ENCODE measurements around the gene STAT3.
"Not testable (repeated sequence)": the region's sequence is repeated elsewhere in the genome, so short reads cannot be mapped to it uniquely, and the experiment has no call there.

The STAT3 gene

DNA sequence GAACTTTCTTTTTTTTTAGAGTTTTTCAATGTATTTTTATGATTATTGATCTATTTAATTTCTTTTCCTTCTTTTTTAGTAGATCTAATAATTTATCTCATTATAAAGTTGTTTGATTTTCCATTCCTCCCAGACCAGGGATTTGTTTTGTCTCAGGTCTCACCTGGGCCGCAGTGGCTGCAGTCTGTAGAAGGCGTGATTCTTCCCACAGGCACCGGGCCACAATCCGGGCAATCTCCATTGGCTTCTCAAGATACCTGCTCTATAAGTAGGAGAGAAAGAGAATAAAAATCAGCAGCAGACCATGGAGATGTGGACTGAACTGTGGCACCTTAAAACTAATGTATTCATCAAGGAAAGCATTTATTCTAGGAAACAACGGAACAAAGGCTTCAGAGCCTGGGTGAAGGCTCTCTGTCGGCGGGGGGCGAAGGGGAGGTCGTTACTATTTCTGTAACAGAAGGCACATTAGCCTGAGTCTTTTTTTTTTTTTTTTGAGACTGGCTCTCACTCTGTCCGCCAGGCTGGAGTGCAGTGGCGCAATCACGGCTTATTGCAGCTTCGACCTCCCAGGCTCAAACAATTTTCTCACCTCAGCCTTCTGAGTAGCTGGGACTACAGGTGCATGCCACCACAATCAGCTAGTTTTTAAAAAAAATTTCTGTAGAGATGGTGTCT lies 42.7 kb downstream of the STAT3 start:
- DNase-seq, result no peak

DNA sequence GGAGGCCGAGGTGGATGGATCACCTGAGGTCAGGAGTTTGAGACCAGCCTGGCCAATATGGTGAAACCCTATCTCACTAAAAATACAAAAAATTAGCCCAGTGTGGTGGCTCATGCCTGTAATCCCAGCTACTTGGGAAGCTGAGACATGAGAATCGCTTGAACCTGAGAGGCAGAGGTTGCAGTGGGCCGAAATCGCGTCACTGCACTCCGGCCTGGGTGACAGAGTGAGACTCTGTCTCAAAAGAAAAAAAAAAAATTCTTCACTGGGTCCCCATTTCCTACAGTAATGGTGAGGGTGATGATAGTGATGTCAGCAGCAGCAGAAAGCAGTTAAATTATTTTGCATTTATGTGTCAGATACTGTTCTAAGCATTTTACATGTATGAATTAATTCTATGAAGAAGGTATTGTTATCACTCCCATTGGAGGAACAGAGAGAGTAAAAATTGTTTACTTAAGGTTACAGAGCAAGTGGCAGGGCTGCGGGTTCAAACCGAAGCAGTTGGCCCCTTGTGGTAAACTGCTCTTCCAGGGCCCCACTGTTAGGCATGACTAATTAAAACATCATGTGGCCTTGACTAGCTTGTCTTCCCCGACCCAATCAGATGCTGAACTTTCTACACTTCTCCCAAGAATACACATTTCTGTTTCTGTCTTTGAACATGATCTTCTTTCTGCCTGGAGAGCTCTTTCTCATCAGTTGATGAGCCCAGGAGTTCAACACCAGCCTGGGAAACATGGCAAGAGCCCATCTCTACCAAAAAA lies 45.8 kb downstream of the STAT3 start:
- no peak for DNase-seq

DNA sequence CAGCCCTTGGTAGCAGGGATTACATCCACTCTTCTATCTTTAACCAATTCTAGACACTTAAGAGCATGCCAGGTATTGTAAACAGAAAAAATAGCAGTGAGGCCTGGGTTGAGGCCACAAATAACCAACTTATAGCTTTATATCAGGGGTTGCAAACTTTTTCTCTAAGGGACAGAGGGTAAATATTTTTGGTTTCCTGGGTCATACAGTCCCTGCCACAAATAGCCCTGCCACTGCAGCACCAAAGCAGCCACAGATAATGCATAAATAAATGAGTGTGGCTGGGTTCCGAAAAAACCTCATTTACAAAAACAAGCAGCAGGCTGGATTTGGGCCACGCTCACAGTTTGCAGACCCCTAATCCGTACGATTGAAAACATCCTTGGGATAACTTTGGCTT lies 46.7 kb downstream of the STAT3 start:
- no peak for DNase-seq

DNA sequence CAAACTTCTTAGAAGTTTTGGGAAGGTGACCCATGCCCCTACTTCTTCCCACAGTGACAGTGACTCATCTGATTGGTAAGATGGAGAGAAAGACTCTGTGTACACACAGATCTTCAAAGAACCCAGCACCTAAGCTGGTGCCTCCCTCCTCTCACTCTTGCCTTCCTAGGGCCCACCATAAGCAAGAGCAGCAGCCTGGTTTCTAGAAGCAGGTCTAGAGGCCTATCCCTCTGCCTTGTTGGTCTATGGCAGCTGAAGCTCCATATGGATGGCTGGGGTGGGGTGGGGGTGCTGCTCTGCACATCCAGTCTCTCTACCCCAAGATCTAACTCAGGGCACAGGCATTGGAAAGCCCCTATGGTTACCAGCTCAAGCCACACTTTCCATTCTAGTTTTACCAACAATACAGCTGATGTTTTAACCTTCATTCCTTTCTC lies 47.5 kb downstream of the STAT3 start:
- peak; percentile 10 to 25 for DNase-seq

DNA sequence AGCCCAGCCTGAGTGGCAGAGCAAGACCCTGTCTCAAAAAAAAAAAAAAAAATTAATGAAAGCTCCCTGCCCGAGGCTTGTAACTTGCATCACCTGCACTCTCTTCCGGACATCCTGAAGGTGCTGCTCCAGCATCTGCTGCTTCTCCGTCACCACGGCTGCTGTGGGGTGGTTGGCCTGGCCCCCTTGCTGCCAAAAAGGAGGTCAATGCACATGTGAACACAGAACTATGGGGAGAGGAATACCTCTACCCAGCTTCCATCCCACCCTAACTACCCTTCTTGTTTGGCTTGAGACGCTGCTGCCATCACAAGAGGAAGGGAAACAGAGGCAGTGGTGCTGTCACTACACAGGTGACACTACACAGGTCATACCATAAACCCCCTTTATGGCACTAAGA lies 49.0 kb downstream of the STAT3 start:
- no peak for DNase-seq

DNA sequence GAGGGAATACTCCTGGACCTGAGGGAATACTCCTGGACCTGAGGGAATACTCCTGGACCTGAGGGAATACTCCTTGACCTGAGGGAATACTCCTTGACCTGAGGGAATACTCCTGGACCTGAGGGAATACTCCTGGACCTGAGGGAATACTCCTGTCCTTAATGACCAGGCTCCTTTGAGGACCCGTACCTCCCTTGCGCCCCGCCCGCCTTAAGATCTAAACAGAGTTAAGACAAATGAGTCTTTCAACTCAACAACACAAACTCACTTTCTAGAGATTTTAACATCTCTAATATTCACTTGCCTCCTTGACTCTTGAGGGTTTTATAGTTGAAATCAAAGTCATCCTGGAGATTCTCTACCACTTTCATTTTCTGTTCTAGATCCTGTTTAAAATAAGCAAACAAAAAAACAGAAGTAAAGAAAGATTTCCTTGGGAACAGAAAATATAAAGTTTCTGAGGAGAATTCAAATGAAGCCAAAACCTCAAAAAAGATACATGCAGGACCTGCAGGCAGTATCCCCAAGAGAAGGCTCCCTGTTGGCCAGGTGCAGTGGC lies 49.7 kb downstream of the STAT3 start:
- DNase-seq, result no peak

DNA sequence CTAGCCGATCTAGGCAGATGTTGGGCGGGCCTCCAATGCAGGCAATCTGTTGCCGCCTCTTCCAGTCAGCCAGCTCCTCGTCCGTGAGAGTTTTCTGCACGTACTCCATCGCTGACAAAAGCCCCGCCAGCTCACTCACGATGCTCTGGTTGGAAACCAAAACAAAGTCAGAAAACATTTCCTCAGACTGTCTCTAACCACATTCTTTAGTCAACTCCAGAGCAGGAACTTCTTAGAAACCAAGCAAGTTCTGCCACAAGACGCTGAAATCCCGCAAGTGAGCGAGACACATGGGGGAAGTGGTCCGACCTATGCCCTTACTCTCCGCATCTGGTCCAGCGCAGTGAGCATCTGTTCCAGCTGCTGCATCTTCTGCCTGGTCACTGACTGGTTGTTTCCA lies 50.8 kb downstream of the STAT3 start:
- peak; percentile 64 to 70 for DNase-seq

DNA sequence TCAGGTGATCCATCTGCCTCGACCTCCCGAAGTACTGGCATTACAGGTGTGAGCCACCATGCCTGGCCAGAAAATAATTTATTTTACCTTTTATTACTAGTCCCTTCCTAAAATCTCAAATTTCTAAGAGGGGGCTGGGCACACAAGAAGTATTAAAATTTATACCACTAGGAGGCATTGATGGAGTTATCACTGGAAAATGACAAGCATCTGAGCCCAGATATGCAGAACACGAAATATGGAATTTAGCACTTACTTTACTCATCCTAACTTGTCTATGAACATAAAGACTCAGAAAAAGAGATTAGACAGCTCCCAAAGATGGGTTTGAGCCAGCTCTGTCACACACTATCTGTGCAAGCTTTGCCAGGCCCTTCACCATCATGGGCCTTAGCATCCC lies 53.6 kb downstream of the STAT3 start:
- DNase-seq, result no peak

DNA sequence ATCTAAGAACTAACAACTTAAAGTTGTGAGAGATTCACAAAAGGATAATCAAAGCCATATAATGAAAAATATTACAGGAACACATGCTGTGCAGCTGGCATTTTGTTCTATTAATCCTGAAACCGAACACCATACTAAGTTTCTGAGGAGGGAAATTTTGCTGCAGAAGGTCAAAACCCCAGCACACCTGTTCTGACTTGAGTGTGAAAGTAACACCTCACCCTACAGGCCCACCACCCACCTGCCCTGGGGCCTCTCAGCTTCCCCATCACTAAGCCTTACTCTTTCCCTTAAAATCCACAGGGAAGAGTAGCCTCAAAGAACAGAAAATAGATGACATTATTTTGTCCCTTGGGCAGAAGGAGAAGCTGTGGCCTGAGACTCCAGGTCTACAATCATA lies 55.2 kb downstream of the STAT3 start:
- DNase-seq, result no peak

DNA sequence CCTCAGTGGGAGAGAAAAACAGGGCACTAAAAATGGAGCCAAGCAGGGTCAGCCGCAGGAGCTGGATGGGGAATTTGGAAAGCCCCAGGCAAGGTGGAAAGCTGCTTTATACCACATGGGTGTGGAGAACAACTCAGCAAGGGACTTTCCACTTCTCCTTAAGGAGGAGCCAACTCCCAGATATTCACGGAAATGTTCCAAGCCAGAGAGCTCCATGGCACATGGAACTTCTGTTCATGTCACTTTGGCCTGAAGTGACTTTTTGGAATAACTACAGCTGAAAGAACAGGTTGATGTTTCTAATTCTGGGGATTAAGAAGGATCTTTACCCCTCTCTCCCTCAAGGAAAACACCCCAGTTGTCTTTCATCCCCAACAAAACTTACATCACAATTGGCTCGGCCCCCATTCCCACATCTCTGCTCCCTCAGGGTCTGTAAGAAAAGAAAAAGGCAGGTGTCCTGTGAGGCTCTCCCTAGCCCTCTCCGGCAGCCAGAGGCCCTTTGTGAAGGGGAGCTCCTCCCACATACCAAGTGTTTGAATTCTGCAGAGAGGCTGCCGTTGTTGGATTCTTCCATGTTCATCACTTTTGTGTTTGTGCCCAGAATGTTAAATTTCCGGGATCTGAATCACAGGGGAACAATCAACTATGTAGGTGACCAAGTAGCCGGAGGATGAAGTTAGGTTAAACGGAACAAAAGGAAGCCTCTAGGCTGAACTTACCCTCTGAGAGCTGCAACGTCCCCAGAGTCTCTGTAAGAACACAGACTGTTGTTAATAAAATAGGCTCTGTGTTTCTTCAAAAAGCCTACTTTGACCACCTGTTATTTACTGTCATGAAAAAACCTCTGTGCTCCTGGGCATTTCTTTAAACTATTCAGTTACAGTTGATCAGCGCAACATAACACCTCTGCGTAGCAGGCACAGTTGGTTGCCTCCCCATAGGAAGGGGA lies 58.9 kb downstream of the STAT3 start:
- no peak for DNase-seq

DNA sequence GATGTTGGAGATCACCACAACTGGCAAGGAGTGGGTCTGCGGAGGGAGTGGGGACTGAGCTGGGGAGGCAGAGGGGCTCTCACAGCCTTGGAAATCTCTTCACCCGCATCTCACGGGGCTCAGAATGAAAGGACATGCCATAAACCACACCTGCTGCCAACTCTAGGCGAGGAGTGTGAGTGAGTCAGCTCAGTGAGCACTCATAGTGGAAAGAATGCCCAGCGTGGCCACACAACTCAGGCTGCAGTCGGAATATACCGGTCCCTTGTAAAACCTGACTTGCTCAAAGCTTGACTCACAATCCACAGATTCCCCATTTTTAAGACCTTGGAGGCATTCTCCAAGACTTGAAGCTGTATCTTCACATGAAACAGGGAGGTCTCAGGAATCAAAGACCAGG lies 63.2 kb downstream of the STAT3 start:
- DNase-seq, result no peak

DNA sequence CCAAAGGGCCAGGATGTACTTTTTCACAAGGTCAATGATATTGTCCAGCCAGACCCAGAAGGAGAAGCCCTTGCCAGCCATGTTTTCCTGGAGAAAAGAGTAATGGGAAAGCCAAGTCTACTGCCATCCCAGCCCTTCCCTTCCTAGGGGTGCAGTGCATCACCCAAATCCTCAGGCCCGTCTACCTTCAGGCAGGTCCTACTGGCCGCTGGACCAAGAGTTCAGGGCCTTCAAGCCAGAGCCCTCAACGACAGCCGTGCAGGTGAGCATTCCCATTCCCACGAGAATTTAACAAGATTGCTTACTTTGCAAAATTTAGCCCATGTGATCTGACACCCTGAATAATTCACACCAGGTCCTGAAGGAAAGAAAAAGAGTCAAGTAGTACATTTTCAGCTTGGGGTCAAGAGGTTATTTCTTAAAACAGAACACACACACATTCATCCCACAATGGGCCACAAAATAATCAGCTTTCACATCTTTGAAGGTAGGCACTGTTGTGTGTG lies 64.9 kb downstream of the STAT3 start:
- DNase-seq, result no peak

DNA sequence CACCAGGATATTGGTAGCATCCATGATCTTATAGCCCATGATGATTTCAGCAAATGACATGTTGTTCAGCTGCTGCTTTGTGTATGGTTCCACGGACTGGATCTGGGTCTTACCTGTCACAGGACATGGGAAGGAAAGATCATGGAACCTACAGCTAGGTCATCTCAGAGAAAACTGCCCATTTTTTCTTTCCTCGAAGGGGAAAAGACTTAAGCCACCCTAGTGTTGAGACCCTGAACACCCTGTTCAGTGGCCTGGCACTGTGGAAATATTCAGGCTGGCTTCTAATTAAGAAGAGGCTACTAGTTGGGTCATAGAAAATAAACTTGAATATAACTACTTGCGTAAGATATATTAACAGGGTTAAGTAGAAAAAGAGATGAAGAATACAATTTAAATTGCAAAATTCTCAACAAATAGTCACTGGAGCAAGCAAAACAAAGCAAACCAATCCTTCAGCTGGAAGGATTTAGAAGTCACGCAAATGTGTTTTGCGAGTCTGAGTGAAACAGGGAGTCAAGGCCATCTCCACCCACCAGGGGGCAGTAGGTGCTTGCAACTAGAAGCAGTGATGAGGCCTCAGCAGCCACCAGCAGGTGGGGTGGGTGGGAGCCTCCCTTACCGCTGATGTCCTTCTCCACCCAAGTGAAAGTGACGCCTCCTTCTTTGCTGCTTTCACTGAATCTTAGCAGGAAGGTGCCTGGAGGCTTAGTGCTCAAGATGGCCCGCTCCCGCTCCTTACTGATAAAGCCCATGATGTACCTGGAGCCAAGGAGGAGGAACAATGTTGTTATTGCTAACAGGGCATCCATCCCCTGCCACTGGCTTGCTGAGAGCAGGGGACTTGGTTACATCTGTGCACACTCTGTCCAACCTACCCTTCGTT lies 65.6 kb downstream of the STAT3 start:
- DNase-seq, result peak; percentile 95 to 97

DNA sequence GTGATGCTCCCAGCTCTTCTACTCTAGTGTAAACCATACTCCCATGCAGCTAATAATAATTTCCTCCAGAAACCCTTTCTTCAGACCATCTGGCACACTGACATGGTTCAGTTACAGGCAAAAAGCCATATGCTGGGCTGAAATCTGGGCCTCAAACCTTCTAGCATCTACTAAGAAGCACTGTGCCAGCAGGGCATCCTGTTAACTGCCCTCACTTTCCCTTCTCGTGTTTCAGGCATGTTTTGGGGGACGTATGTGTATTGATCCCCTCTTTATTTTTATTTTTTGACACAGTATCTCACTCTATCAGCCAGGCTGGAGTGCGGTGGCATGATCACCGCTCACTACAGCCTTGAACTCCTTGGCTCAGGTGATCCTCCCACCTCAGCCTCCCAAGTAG lies 66.7 kb downstream of the STAT3 start:
- no peak for DNase-seq

DNA sequence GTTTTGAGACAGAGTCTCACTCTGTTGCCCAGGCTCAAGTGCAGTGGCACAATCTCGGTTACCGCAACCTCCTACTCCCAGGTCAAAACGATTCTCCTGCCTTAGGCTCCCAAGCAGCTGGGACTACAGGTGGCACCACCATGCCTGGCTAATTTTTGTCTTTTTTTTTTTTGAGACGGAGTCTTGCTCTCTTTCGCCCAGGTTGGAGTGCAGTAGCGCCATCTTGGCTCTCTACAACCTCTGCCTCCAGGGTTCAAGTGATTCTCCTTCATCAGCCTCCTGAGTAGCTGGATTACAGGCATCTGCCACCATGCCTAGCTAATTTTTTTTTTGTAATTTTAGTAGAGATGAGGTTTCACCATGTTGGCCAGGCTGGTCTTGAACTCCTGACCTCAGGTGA lies 70.3 kb downstream of the STAT3 start:
- DNase-seq, result not testable (repeated sequence)

DNA sequence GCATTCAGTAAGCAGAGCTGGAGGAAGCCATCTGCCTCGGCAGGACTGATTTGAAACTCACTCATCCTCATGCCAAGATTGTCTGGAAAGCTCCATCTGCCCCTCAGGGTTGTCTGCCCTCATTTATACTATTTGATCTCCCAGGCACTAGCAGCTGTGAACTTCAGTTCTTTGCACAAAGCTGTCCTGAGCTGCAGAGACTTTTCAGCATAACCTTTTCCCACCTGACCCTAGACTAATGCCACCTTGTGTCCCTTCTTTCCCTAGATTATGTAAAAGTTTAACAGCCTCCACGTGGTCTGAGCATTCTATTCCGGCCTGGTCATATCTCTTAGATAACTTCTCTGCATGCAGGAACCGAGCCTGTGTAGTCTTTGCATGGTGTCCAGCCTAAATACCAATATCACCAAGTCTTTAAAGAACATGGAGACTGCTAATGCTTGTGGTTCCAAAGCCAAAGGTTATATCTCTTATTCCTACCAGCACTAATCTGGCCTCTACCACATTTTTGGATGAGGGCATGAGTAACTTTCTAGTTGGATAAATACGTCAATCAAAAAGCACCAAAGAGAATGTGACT lies 70.9 kb downstream of the STAT3 start:
- no peak for DNase-seq

DNA sequence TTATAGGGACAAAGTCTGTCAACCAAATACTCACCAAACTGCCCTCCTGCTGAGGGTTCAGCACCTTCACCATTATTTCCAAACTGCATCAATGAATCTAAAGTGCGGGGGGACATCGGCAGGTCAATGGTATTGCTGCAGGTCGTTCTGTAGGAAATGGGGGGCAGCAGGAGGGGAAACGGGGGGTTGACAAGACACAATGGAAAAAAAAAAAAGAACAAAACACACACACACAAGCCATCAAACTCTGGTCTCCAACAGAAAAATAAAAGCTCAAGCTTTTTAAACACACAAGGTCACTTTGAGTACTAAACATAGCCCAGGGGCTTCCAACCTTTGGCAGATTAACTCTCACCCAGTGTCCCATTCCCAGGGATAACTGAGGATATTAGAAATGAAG lies 71.5 kb downstream of the STAT3 start:
- no peak for DNase-seq

DNA sequence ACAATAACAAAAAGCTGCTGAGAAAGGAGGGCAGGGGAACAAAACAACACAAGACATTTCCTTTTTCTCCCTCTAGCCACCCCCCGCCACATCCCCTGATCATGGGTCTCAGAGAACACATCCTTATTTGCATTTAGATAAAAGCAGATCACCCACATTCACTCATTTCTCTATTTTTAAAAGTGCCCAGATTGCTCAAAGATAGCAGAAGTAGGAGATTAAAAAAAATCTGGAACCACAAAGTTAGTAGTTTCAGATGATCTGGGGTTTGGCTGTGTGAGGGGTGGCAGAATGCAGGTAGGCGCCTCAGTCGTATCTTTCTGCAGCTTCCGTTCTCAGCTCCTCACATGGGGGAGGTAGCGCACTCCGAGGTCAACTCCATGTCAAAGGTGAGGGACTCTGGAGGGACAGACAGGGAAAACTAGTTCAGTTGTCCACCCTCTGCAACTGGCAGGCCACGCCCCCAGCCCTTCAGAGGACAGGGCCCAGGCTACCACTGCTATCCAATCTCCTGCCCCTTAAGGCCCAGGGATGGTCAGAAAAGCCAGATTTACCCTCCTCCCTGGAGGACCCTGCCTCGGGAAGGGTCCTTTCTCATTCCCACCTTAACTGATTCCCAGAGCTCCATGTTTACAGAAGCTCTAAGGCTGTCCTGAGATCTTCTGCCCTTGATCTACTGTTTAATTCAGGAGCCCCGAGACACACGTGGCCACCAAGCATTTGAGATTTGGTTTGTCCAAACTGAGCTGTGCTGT lies 72.7 kb downstream of the STAT3 start:
- DNase-seq, result no peak

DNA sequence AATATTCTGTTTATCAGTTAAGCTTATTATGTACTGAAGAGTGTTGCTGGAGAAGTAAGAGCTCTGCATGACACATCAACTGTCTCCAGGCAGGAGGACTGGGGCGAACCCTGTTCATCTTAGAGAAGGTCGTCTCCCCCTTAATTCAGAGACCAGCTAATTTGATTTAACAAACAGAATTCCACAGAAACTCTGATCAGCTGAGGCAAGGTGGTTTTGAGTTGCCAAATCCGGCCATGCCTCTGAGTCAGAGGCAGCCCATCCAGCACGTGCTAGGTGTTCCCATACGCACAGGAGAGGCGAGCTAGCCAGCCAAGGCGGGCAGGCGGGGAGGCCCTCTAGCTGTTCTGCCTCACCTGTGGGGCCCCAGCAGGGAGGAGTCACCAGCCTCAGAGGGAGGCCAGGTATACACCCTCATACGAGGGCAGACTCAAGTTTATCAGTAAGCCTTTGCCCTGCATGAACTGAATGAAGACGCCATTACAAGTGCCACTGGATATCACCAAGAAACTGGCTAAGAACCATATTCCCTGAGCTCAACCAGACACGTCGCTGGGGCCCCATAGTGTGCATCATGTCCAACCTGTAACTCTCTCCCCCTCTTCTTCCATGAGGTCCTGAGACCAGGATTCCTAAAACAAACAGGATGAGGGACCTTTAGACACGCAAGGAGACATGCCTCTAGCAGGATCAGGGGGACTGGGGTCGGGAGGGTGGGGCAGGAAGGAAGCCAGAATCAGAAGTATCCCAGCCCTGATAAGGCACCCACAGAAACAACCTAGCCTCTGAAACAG lies 74.3 kb downstream of the STAT3 start:
- no peak for DNase-seq

DNA sequence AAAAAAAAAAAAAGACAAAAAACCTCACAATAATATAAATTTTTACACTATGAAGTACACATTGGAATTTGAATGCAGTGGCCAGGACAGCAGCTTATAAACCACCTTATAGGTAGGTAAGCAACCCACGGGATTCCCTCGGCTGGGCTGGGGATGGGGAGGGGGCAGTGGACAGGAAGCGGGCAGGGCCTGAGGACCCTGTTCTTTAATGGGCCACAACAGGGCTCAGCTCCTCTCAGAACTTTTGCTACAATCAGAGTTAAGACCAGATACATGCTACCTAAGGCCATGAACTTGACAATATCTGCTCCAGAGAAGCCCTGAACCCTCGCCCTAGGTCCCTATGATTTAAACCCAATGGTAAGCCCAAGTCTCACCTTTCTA lies 74.9 kb downstream of the STAT3 start:
- no peak for DNase-seq

Data from activated CD4-positive, alpha-beta T cell treated with anti-CD3 and anti-CD28 coated beads for 4 hours (primary cell).